Uterus (tissue), 4 donors: Measurements from ENCODE around the gene GBX1. TPM values are rescaled to one million over a fixed set of nuclear protein-coding genes. Genes with fewer than 3 reads are reported as not detected.

Experiments used
- DNase-seq, 2 donors: peaks; one replicate each; pipeline ENCODE4 v3.0.0-alpha.2; 2019 to 2020
- H3K27ac ChIP-seq, 2 donors: fragments of 200-600 bp; sonication (generic); 1 replicate in 1 of 2; 2 replicates in 1 of 2; pipeline ENCODE4 v1.5.1; 2016 to 2018
- H3K27me3 ChIP-seq, 2 donors: fragments of 200-600 bp; sonication (generic); one replicate each; pipeline ENCODE4 v1.5.1; 2018 to 2019; ENCODE audit warnings: control low read depth in 1 of 2
- H3K36me3 ChIP-seq, 2 donors: fragments of 200-600 bp; sonication (generic); one replicate each; pipeline ENCODE4 v1.5.1; 2019; ENCODE audit warnings: control low read depth in 1 of 2
- H3K4me1 ChIP-seq, 2 donors: fragments of 200-600 bp; sonication (generic); one replicate each; pipeline ENCODE4 v1.5.1; 2018 to 2019; ENCODE audit warnings: control low read depth in 1 of 2
- H3K4me3 ChIP-seq, 2 donors: fragments of 200-600 bp; sonication (generic); 1 replicate in 1 of 2; 2 replicates in 1 of 2; pipeline ENCODE4 v1.5.1; 2018 to 2019; ENCODE audit warnings: mild to moderate bottlenecking in 1 of 2
- H3K9me3 ChIP-seq, 2 donors: fragments of 200-600 bp; sonication (generic); one replicate each; pipeline ENCODE4 v1.5.1; 2019; ENCODE audit warnings: control low read depth in 1 of 2
- POLR2A ChIP-seq, 2 donors: fragments of 450-650 bp; IDR thresholded peaks; one replicate each; pipeline ENCODE4 v1.6.1; 2016; ENCODE audit warnings: antibody characterized with exemption in 2 of 2, mild to moderate bottlenecking in 1 of 2, moderate library complexity in 1 of 2
- intact Hi-C: fragments of 100-400 bp; cut with DNase I; formaldehyde crosslinking; loops from one replicate; pipeline ENCODE4 v1.15.1; 2023; ENCODE audit warnings: low total_unique reads
- total RNA-seq, 4 donors: library from RNA; depleted of rRNA in 3 of 4; stranded (reverse); fragments of >200 nt in 3 of 4; gene quantifications; one replicate each; pipeline versions ENCODE4 v1.1.0 to v1.2.4, GENCODE V29; 2014 to 2023
- TF ChIP-seq, protein P1 (sequence below), 4 experiments: fragments of 200-600 bp in 2 of 4; fragments of 450-650 bp in 2 of 4; sonication (generic) in 2 of 4; IDR thresholded peaks; one replicate each; pipeline ENCODE4 v1.5.1; 2016 to 2019; ENCODE audit warnings: antibody characterized with exemption in 4 of 4, mild to moderate bottlenecking in 2 of 4, moderate library complexity in 1 of 4
- donor health status: DM: yes; HTN: yes; CAD: no.

The GBX1 gene
- total RNA-seq, 4 donors from 2014 or later = 0.41 TPM; not detected in 3

DNA sequence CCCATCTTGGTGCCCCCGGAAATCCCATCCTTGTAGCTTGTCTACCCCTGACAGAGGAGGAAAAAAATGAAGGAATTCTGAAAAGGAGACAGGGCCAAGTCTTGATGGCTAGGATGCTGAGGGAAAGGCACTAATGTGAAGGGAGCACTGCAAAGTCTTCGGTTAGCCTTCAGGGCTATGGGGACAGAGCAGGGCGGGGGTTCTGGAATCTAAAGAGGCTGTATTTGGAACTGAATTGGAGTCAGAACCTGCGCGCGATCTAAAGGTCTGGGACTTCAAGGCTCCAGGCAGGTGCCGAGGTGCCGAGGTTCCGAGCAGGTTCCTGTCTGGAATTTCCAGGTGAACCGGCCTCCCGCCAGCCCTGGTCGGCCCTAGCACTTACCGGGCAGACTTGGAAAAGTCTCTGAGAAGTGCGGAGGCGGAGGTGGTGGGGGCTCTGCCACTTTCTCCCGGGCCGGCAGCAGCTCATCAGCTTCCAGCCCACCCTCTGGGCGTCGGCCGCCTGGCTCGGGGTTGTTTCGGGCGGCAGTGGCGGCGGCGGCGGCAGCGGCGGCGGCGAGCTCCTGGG lies 781 bp downstream of the GBX1 start:
- TF ChIP-seq, protein P1, sequence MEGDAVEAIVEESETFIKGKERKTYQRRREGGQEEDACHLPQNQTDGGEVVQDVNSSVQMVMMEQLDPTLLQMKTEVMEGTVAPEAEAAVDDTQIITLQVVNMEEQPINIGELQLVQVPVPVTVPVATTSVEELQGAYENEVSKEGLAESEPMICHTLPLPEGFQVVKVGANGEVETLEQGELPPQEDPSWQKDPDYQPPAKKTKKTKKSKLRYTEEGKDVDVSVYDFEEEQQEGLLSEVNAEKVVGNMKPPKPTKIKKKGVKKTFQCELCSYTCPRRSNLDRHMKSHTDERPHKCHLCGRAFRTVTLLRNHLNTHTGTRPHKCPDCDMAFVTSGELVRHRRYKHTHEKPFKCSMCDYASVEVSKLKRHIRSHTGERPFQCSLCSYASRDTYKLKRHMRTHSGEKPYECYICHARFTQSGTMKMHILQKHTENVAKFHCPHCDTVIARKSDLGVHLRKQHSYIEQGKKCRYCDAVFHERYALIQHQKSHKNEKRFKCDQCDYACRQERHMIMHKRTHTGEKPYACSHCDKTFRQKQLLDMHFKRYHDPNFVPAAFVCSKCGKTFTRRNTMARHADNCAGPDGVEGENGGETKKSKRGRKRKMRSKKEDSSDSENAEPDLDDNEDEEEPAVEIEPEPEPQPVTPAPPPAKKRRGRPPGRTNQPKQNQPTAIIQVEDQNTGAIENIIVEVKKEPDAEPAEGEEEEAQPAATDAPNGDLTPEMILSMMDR (IDR thresholded peaks at IDR 0.05) = no peak
- no peak for TF ChIP-seq POLR2A (IDR thresholded peaks at IDR 0.05)
- H3K9me3 ChIP-seq = no peaks in the 10 kb centered on the region
- H3K4me1 ChIP-seq = peaks cover 0 to 15% of the 10 kb centered on the region in 2 donors
- peak overlapping the region in 1 of 2 donors; percentile 34 for H3K4me3 ChIP-seq
- H3K36me3 ChIP-seq = no peaks in the 10 kb centered on the region
- intact Hi-C loops = no loop called here
- peaks cover 7 to 24% of the 10 kb centered on the region in 2 donors for H3K27me3 ChIP-seq
- DNase-seq = no peak
- no peak overlapping the region for H3K27ac ChIP-seq

GRCh38 chr7:151161757-151162156 lies 5.7 kb downstream of the GBX1 start:
- no peak overlapping the region for H3K27ac ChIP-seq
- no peaks in the 10 kb centered on the region for H3K9me3 ChIP-seq
- intact Hi-C loops = no loop called here
- peaks cover 0 to 23% of the 10 kb centered on the region in 2 donors for H3K27me3 ChIP-seq
- TF ChIP-seq, protein P1 (IDR thresholded peaks at IDR 0.05) = no peak
- no peak for TF ChIP-seq POLR2A (IDR thresholded peaks at IDR 0.05)
- peaks cover 0 to under 1% of the 10 kb centered on the region in 2 donors for H3K4me1 ChIP-seq
- DNase-seq = no peak
- no peaks in the 10 kb centered on the region for H3K36me3 ChIP-seq
- H3K4me3 ChIP-seq = no peak overlapping the region

DNA sequence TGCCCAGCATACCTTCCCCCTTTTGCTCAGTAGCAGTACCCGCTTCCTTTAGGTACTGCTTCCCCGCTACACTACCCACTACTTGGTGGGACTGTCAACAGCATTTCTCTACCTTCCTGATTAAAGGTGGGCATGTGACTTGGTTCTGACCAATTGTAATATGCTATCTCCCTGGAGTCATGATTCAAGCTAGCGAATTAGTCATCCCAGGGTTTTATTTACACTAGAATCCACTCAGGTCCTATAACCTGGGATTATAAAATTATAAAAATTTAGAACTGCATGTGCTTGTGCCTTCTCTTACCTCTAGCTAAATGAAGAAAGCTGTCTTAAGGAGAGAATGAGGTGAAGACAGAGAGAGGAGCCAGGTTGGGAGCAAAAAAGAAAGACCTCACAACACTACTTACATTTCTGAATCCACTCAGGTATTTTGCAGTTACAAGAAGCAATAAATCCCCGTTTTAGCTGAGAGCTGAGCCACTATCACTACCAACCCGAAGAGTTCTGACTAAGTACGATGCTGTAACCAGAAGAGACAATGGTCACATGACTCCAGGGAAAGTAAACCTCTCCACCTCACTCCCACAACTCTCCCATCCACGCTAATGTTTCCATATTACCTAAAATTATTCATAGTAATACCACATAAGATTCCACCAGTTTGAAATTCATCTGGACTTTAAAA lies 9.7 kb downstream of the GBX1 start:
- intact Hi-C loops = no loop called here

DNA sequence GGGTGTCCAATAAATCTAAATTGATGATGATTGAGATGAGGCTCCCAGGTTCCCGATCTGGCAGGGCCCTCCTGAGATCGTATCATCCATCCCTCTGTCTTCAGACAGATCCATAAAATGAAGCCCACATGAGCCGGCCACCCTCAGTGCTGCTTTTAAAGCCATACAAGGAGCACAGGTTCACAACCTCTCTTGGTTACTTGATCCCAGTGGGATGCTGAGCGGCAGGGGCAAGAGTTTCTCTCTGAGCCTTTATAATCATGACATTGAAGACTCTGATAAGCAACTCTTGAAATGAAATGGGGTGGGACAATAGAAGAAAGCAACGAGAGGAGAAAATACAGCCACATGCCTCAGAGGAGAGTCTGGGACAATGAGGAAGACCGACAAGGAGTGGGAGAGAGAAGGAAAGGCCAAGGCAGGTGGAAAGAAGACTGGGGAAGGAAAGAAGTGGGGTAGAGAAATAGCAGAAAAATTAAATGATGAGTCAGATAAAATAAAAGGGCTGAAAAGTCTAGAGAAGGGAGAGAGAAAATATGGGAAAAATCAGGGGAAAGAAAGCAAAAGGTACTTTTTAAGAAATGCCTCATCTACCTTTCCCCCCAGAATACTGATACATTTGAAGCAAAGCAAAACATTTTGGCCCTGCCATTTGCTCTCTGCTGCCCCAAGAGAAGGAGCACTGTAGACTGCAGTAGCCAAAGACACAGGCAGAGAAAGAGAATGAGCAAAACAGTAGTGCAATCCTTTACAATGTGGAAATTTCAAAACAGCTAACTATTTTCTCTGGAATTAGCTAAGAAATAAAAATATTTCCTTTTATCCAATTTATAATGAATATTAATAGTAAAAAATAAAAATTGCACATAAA lies 14.6 kb downstream of the GBX1 start:
- no peak overlapping the region for H3K27ac ChIP-seq
- H3K36me3 ChIP-seq = no peaks in the 10 kb centered on the region
- TF ChIP-seq, protein P1 (IDR thresholded peaks at IDR 0.05) = no peak
- no peak for TF ChIP-seq POLR2A (IDR thresholded peaks at IDR 0.05)
- no peak for DNase-seq
- intact Hi-C loops = no loop called here
- H3K4me1 ChIP-seq = no peaks in the 10 kb centered on the region
- H3K27me3 ChIP-seq = peaks cover 0 to 12% of the 10 kb centered on the region in 2 donors
- H3K9me3 ChIP-seq = no peaks in the 10 kb centered on the region
- H3K4me3 ChIP-seq = no peak overlapping the region

More for the DNA sequence above, 9.7 kb downstream of the GBX1 start:
- Histone ChIP-seq H3K27me3 (peaks cover 0 to 4% of the 10 kb centered on the region in 2 donors), H3K27ac (no peak overlapping the region), H3K4me3 (no peak overlapping the region), H3K9me3 (no peaks in the 10 kb centered on the region), H3K36me3 (no peaks in the 10 kb centered on the region), H3K4me1 (no peaks in the 10 kb centered on the region)
- no peak for DNase-seq
- TF ChIP-seq, protein P1 (IDR thresholded peaks at IDR 0.05) = no peak
- TF ChIP-seq POLR2A (IDR thresholded peaks at IDR 0.05) = no peak
